Neural progenitor cell (in vitro differentiated cells): ENCODE results near the gene POLR3G.

ENCODE experiments used
- CTCF ChIP-seq: fragments of 200-600 bp; sonication (generic); IDR thresholded peaks from 2 replicates; pipeline ENCODE4 v1.5.1; 2017; ENCODE audit warnings: antibody characterized with exemption, mild to moderate bottlenecking
- EZH2 ChIP-seq: fragments of 200-600 bp; sonication (generic); IDR thresholded peaks from 2 replicates; pipeline ENCODE4 v1.6.1; 2017; ENCODE audit warnings: antibody characterized with exemption, mild to moderate bottlenecking, moderate library complexity

GRCh38 chr5:90562341-90562740 is 87.7 kb downstream of the POLR3G start:
- no peak for TF ChIP-seq CTCF
- TF ChIP-seq EZH2: no peak
